GM18873 (cell line): ENCODE measurements around the gene CHST15.

Experiments used
- ATAC-seq: cut with Tn5 transposase; IDR thresholded peaks from one replicate; pipeline ENCODE4 v1.9.1; 2021; ENCODE audit warnings: mild to moderate bottlenecking, moderate library complexity, moderate number of reproducible peaks; ENCODE audit not compliant: unreplicated experiment, low FRiP score

CHST15 gene

DNA sequence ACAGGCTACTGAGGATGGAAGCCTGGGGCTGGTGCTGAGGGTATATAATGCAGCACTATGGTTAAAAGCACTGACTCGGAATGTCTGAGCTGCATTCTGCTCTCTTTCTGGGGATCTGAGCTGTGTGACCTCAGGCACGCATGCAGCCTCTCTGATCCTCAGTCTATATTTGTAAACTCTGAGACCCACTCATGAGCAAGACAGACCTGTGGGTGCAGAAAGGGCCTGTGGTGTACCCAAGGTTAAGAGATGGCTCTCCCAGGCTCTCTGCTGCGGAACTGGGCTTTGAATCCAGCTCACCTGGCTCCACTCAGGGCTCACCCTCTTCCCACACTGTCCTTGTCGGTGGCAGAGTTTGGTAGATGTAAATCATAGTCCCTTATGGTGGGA is 89.9 kb downstream of the CHST15 start:
- ATAC-seq = no peak

DNA sequence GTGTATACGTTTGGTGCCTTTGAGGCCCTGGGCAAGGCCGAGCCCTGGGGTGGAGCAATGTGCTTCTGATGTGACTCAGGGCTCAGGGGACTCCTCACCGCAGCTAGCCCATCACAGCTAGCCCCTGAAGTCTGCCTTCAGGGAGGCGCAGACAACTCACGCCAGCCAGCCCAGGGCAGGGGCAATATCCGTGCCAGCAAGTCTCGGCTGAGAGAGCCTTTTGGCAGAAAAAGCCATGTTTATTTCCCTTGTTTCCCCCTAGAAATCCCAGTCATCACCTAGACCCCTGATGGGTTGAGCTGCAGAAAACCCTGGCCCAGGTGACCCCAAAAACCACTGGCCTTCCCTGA is 90.4 kb downstream of the CHST15 start:
- no peak for ATAC-seq

DNA sequence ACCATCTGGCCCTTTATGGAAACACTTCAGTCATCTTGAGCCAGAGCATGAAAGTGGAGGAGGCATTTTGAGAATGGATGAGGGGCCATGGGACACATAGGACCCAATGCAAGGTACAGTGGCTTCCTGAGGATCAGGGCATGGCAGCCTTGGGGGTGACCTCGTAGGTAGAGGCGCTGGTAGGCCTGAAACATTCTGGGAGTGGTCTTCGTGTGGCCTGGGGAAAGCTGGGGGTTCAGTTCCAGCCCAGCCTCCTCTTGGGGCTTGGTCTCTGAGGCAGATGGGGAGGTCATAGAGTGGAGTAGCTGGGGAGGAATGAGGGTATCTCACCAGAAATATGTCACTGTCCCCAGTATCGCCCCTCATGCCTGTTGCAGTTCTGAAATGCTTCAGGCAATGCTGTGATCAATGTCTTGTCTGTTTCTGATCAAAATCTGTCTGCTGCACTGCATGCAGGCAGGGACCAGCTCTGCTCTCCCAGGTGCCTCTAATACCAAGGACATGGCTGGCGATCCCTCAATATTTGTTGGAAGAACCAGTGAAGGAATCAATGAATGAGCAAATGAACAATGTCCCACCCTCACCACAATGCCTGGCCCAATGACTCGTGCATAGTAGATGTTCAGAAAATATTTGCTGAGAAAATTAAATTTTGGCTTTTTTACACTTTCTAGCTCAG is 90.9 kb downstream of the CHST15 start:
- ATAC-seq = no peak

DNA sequence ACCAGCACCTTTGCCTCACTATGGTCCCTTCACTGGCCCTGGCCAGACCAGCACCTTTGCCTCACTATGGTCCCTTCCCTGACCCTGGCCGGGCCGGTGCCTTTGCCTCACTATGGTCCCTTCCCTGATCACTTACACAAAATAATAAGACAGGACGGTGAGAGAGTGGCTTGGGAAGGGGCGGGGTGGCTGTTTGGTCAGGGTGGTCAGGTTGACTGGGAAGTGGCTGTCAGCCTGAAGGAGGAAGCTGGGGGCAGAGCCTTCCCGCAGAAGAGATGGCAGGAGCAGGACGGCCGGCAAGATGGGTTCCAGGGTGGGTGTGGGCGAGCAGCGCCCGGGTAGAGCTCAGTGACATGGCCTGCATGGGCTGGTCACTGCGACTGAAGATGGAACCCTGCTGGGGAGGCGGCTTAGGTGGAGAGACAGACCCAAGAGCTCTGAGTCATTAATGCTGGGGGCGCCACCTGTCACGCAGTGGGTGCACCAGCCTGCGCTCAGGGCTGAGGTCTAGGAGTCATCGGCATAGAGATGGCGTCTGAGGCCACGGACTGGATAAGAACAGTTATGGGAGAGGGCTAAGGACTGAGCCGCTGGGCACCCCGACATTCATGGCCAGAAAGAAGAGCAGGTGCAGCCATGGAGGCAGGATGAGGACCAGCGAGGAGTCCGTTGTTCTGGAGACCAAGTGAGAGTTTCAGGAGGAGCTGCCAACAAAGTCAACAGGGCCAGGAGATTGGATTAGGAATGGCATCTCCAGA is 91.8 kb downstream of the CHST15 start:
- ATAC-seq = no peak

DNA sequence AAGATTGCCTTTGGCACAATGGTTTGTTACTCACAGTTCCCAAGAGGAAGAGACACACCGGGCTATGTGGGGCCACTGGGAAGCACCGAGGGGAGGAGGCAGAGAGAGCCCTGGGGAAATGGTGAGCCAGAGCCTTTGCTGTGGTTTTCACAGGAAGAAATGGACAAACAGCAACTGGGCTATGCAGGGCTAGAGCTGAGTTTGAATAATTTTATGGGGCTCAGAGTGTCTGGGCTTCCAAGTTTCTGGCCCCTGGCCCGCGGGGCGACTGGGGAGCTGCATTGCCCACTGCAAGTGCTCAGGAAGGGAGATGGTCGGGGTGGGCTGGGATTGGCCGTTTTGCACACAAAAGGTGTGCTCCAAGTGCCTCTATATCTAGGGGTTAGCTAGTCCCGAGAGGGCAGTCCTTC is 92.6 kb downstream of the CHST15 start:
- no peak for ATAC-seq

DNA sequence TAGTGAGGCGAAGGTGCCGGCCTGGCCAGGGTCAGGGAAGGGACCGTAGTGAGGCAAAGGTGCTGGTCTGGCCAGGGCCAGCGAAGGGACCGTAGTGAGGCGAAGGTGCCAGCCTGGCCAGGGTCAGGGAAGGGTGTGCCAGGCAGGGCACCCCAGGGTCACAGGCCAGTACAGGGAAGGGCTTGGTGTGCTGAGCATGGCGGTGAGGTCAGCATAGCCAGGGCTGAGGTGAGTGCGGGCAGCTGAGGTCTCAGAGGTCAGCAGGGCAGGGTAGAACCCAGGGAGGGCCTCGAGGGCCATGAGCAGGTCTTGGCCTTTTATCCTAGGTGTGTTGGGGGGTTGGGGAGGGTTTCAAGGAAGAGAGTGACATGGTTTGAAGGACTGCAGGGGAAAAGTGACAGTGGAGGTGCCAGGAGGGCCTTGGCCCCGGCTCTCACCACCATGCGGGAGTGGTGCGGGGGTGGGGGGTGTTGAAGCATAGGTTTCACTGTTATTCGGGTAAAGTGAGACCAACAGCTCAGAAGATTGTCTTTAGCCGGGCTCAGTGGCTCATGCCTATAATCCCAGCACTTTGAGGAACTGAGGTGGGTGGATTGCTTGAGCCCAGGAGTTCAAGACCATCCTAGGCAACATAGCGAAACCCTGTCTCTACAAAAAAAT is 93.3 kb downstream of the CHST15 start:
- no peak for ATAC-seq

DNA sequence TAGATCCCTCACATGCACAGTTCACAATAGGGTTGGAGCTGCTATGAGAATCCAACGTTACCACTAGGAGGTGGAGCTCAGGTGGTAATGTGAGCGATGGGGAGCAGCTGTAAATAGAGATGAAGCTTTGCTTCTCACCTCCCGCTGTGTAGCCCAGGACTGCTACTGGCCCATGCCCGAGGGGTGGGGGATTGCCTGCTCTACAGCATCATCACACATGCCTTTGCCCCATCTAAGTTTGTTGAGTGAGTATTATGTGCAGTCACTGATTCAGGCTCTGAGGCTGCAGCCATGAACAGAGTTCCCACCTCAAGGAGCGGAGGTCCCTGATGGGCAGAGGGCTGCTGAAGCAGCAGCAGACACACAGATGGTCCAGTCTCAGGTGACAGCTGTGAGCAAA is 94.1 kb downstream of the CHST15 start:
- no peak for ATAC-seq

DNA sequence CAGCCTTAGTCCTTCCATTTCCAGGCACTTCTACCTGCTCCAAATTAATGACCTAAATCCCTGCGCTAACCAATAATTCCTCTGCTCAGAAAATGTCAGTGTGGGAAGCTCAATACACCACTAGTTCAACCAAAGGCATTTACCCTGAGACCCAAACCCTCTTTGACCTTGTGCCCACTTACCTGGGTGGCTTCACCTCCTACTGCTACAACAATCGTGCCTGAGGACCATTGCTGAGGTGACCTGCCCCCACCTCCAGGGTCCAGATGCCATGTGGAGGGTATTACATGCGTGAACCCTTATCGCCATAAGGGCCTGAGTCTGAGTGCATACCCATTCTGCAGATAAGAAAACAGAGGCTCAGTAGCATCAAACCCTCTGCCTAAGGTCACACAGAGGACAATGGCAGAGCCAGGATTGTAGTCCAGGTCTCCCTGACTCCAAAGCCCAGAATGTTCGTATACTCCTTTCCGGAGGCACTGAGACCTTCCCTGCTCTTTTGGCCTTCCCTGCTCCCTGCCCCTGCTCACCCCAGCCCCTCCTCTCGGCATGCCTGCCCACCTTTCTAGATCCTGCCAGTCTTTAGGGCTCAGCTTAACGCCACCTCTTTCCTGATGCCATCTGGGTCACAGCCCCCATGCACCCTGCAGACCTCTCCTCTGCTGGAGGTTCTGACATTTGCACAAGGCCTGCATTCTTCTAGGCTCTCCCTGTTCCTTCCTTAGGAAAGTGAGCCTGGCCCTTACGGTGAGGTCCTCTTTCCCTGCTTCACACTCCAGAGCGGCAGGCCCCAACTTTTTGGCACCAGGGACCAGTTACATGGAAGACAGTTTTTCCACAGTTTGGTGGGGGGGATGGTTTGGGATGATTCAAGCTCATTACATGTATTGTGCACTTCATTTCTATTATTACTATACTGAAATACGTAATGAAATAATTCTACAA is 94.9 kb downstream of the CHST15 start:
- no peak for ATAC-seq

DNA sequence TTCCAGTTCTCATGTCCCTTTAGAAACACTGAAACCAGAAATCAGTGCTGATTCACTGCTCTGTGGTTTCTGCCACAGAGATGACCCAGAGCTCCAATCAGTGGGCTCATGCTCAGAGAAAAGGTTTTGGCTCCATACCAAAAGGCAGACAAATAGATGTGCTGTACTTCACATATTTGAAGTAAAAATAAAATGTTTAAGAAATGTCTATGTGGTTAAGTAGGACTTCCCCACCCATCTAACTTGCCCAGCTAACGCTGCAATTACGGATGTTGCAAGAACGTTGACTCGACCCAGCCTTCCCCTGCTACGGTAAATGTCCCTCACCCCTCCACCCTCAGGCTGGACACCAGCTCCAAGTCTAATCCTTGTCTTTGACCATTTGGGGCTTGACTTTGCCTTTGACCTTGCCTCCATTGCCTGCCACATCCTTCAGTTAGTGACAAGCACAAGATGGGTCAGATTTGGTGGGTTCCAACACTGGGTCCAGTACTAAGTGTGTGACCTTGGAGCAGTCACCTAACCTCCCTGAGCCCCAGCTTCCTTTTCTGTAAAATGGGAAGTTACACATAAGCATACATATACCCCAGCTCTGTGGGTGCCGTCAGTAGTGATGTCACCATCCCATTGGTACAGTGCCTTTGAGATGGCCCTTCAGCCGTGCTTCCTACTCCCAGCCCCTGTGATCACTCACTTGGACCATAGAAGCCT is 95.8 kb downstream of the CHST15 start:
- ATAC-seq = no peak

DNA sequence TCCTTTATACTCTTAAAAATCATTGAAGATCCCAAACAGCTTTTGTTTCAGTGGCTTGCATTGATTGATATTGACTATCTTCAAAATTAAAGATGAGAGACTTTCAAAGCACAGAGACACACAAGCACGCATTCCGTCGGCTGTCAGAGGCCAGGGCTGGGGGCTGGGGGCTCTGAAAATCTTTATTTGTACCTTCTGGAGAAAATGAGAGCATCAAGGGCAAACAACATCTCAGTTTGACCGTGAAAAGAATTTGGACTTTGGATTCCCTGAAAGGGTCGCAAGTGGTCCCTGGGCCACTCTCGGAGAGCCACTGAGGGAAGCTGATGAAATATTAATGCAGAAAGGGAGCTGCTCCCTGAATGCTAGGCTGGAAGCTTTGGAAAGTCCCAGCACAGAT is 96.4 kb downstream of the CHST15 start:
- no peak for ATAC-seq

DNA sequence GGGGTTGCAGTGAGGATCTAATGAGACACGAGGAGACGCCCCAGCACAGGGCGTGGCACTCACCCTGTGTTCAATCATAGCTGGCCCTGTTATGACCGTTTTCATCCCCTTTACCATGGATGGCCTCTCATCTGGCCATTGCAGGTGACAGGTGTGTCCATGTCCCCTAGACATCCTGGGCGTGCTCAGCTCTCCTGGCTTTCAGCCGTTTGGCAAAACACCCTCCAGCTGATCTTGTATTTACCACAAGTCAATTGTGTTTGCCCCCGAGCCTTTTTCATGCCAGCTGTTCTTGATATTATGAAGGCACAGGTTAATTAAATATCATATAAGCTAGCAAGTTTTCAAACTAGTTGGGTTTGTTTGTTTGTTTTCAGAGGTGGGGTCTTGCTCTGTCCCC is 97.1 kb downstream of the CHST15 start:
- no peak for ATAC-seq

DNA sequence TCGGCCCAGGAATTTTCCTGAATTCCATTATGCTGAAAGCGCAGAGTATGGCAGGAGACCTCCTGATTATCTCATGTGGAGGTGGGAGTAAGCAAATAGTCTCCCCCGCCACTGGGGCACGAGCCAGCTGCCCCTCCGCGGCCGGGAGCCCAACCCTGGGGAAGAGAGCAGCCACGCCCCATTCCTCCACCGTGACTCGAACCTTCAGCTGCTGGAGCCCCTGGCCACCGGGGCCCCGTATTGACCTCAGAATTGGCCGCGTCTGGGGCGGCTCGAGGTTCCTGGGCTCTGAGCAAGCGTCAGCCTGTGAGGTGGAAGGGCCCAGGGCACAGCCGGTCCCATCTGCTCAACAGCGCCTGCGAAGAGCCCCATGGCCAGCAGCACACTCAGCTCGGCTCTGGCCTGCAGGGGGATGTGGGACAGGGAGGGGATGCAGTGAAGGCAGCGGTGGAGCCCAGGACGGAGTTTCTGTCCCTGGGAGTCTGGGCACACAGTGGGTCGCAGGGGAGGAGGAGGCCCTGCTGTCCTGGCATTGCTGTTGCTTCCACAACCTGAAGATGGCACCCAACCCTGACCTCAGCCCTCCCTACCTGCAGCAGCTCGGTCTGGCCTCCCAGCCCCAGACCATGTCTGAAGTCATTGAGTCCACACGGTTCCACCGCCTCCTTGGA is 97.8 kb downstream of the CHST15 start:
- no peak for ATAC-seq

DNA sequence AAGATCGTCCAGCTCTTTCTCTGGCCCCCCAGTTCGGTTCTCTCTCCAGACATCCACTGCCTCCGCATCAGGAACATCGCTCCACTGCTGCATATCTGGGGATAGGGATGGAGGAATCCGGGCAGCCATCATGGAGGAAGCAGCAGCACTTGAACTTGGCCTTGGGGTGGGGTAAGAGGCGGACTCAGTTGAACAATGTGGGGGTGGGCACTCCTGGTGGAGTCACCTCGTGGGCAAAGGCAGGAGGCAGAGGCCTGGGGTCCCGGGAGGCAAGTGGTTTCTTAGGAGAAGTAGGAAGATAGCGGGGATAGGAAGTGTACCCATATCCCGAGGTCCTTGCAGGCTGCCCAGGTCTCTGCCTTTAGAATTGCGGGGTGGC is 98.3 kb downstream of the CHST15 start:
- ATAC-seq = no peak

DNA sequence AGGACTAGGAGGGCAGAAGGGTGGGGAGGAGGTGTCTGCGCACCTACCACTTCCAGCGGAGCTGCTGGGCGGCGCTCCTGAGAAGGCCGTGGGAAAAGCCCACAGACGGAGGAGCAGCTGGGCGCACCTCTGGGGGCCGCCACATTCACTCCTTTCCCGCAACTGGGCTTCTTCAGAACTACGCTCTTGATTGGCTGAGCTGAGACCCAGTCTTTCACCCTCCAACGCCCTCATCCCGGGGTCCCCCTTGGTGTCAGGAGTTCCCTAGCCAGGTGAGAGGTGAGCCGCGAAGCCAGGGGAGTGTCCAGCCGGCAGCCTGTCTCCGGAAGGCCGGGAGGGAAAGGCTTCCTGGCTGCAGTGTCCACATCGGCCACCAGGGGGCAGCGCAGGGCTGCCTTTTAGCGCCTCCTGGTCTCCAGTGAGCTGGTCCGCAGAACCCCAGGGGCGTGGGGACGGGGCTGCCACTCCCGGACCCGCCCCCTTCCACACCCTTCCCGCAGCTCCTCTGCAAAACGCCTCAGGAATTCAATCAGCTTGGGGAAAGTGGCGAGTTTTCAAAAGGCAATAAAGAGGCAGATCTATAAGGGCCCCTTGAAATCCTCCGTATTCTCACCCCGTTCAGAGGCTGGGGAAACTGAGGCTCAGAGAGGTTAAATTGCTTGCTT is 98.8 kb downstream of the CHST15 start:
- ATAC-seq = no peak

DNA sequence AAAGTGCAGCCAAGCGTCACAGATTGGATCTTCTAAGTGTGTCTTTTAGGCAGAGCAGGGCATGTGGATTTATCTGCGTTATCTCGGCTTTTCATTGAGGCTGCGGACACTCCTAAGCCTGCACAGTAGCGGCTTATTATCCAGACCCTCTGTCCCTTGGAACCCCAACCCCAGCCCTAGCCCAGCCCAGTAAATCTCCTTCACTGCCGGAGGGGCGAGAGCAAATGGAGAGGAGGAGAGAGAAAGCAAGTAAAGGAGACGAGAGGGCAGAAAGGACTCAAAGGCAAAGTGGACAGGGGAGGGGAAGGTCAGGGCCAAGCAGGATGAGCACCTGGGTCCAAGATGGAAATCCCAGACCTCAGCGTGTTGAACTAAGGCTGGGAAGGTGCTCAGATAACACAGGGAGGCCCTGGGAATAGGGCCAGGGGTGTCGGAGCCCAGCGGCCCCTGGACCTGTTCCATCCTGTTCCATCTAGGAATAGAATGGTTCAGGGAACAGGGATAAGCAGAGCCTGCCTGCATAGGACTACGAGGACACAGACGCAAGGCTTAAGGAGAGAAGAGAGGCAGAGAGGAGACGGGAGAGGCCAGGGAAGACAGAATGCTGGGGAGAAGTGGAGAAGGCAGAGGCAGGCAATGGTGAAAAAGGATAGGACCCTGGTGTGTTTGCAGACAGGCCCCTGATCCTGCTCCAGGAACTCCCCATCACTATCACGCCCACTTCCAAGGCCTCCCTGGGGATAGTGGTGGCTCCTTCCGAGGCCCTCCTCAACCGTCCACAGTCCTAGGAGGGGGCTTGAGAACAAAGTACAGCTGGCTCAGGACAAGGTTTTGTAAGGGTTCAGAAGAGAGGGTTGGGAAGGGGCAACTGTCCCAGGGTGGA is 99.6 kb downstream of the CHST15 start:
- ATAC-seq = no peak

DNA sequence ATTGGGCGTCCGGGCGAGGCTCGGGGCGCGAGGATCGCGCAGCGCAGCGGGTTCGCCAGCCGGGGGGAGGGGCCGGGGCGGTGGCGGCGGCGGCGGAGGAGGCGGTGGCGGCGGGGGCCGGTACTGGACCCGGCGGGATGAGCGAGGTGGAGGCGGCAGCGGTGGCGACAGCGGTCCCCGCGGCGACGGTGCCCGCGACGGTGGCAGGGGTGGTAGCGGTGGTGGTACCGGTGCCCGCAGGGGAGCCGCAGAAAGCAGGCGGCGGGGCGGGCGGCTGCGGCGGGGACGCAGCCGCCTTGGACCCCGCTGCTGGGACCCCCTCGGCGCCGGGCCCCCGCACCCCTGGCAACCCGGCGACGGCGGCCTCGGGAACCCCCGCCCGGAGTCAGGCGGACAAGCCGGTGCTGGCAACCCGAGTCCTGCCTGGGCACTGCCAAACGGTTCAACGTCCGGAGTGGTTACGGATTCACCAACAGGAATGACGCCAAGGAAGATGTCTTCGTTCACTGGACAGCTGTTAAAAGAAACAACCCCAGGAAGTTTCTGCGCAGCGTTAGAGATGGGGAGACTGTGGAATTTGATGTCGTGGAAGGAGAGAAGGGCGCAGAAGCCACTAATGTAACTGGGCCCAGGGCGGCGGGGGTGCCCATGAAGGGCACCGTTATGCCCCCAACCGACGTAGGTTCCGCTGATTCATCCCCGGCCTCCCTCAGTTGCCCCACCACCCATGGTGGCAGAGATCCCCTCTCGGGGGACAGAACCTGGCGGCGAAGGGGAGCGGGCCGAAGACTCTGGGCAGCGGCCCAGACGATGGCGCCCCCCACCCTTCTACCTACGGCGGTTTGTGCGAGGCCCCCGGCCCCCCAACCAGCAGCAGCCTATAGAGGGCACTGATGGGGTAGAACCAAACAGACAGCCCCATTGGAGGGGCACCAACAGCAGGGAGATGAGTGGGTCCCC is 101.5 kb downstream of the CHST15 start:
- no peak for ATAC-seq

DNA sequence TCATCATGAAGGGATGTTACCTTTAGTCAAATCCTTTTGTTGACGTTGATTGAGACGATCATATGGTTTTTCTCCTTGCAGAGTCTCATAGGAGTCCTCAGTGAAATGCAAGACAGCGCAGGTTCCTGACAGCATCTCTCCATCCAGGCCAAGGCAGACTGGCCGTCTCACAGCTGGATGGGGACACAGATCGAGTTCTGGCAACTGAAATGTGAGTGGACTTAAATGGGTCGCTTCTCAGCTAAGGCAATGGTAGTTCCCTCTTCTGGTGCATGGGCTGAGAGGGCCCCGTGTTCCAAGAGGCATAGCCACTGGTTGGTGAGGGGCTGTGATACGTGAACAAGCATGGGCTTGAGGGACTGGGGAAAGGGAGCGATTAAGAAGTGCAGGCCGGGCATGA is 102.5 kb downstream of the CHST15 start:
- ATAC-seq = no peak
